Spinal cord (tissue), 10 donors: ENCODE measurements around the gene TICAM1. TPM values are rescaled to one million over a fixed set of nuclear protein-coding genes. Genes with fewer than 3 reads are reported as not detected.
"Not testable (repeated sequence)": the region's sequence is repeated elsewhere in the genome, so short reads cannot be mapped to it uniquely, and the experiment has no call there.

Source experiments
- DNase-seq, 6 donors: peaks; one replicate each; pipeline versions ENCODE4 v3.0.0 to v3.0.0-alpha.2; 2013 to 2015; ENCODE audit warnings: low spot score in 6 of 6, low read depth in 4 of 6
- H3K27ac ChIP-seq: one replicate; pipeline ENCODE4 v1.5.1; 2013; ENCODE audit warnings: low read depth, low read length, control low read depth
- H3K27me3 ChIP-seq: one replicate; pipeline ENCODE4 v1.6.1; 2013; ENCODE audit warnings: low read length; ENCODE audit not compliant: control insufficient read depth, insufficient read depth
- H3K36me3 ChIP-seq: one replicate; pipeline ENCODE4 v1.6.1; 2013; ENCODE audit warnings: low read length; ENCODE audit not compliant: control insufficient read depth, insufficient read depth
- H3K4me1 ChIP-seq: one replicate; pipeline ENCODE4 v1.6.1; 2013; ENCODE audit warnings: low read length; ENCODE audit not compliant: control insufficient read depth, insufficient read depth
- H3K4me3 ChIP-seq: one replicate; pipeline ENCODE4 v1.5.1; 2013; ENCODE audit warnings: low read depth, low read length, control low read depth
- H3K9me3 ChIP-seq: one replicate; pipeline ENCODE4 v1.6.1; 2013; ENCODE audit warnings: low read length; ENCODE audit not compliant: control insufficient read depth, insufficient read depth
- WGBS: methylation state at CpG from one replicate; pipeline ENCODE4 v1.1.5; 2013; ENCODE audit warnings: missing lambda C conversion rate; ENCODE audit not compliant: insufficient coverage; 5-methylcytosine and 5-hydroxymethylcytosine counted together
- polyA plus RNA-seq, 2 donors: library from polyadenylated mRNA; unstranded; fragments of 120-200 nt; gene quantifications; one replicate each; pipeline ENCODE4 v1.2.1, GENCODE V29; 2013; ENCODE audit not compliant: insufficient read length in 2 of 2
- total RNA-seq, 2 donors: library from RNA; depleted of rRNA in 1 of 2; stranded (reverse); fragments of 120-200 nt in 1 of 2; fragments of >200 nt in 1 of 2; gene quantifications; one replicate each; pipeline versions ENCODE4 v1.2.3 to v1.2.4, GENCODE V29; 2013 to 2014
- donor health status: healthy.

Gene TICAM1
- total and polyA plus RNA-seq, 4 donors: 1.4 to 6.3 (median 3.5) TPM

GRCh38 chr19:4778124-4778523 lies 53.4 kb downstream of the TICAM1 start:
- not testable (repeated sequence) for H3K27ac ChIP-seq, H3K27me3 ChIP-seq, H3K36me3 ChIP-seq, DNase-seq, H3K9me3 ChIP-seq, H3K4me3 ChIP-seq
- WGBS: 91% methylated on average over 4 of the region's 5 CpGs
- peaks cover 12% of the 10 kb centered on the region for H3K4me1 ChIP-seq

- 24% methylated on average over 11 of the region's 14 CpGs for whole genome bisulfite sequencing
Observed at GRCh38 chr19:4776436-4777211, 54.9 kb downstream of the TICAM1 start.

GRCh38 chr19:4775627-4776152 lies 55.8 kb downstream of the TICAM1 start:
- Histone ChIP-seq H3K27ac (no peak overlapping the region), H3K36me3 (no peaks in the 10 kb centered on the region), H3K4me3 (no peak overlapping the region), H3K9me3 (no peaks in the 10 kb centered on the region), H3K4me1 (peaks cover 18% of the 10 kb centered on the region), H3K27me3 (no peaks in the 10 kb centered on the region)
- DNase-seq: no peak
- 59% methylated on average over 4 of the region's 5 CpGs for WGBS

More at GRCh38 chr19:4776436-4777211, 54.9 kb downstream of the TICAM1 start:
- Histone ChIP-seq H3K27ac (no peak overlapping the region), H3K4me3 (no peak overlapping the region), H3K27me3 (no peaks in the 10 kb centered on the region), H3K36me3 (no peaks in the 10 kb centered on the region), H3K9me3 (no peaks in the 10 kb centered on the region), H3K4me1 (peaks cover 17% of the 10 kb centered on the region)
- peak in 2 of 6 donors; percentile 39 to 85 for DNase-seq

- Histone ChIP-seq H3K36me3 (no peaks in the 10 kb centered on the region), H3K27ac (no peak overlapping the region), H3K4me3 (no peak overlapping the region), H3K9me3 (no peaks in the 10 kb centered on the region), H3K4me1 (peaks cover 27% of the 10 kb centered on the region), H3K27me3 (no peaks in the 10 kb centered on the region)
- DNase-seq: peak in 1 of 6 donors; percentile 73
- 60% methylated on average over 1 of the region's 3 CpGs for WGBS
Observed at GRCh38 chr19:4774136-4774535, 57.4 kb downstream of the TICAM1 start.

GRCh38 chr19:4773047-4773640 lies 58.4 kb downstream of the TICAM1 start:
- H3K27me3 ChIP-seq: no peaks in the 10 kb centered on the region
- DNase-seq: no peak
- H3K36me3 ChIP-seq: no peaks in the 10 kb centered on the region
- WGBS: 67% methylated on average over 7 of the region's 9 CpGs
- no peak overlapping the region for H3K27ac ChIP-seq
- H3K4me1 ChIP-seq: peaks cover 32% of the 10 kb centered on the region
- H3K4me3 ChIP-seq: no peak overlapping the region
- no peaks in the 10 kb centered on the region for H3K9me3 ChIP-seq

GRCh38 chr19:4772566-4772965 lies 58.9 kb downstream of the TICAM1 start:
- no CpG with 5 or more reads among the region's 2 CpGs for WGBS
- H3K27ac ChIP-seq: no peak overlapping the region
- DNase-seq: peak in 1 of 6 donors; percentile 89

GRCh38 chr19:4768934-4769777 lies 62.4 kb downstream of the TICAM1 start:
- peak overlapping the region; percentile 41 for H3K4me3 ChIP-seq
- WGBS: 6% methylated on average over 28 of the region's 37 CpGs
- H3K9me3 ChIP-seq: no peaks in the 10 kb centered on the region
- peaks cover 22% of the 10 kb centered on the region for H3K4me1 ChIP-seq
- H3K27ac ChIP-seq: no peak overlapping the region
- peak in 5 of 6 donors; percentile 79 to 98 (median 89) for DNase-seq
- no peaks in the 10 kb centered on the region for H3K27me3 ChIP-seq
- no peaks in the 10 kb centered on the region for H3K36me3 ChIP-seq

More at GRCh38 chr19:4772566-4772965, 58.9 kb downstream of the TICAM1 start:
- Histone ChIP-seq H3K27me3 (no peaks in the 10 kb centered on the region), H3K36me3 (no peaks in the 10 kb centered on the region), H3K9me3 (no peaks in the 10 kb centered on the region), H3K4me1 (peaks cover 32% of the 10 kb centered on the region), H3K4me3 (no peak overlapping the region)
